K562 (cell line): ENCODE measurements around the gene TTC23L. TPM values are rescaled to one million over a fixed set of nuclear protein-coding genes. Genes with fewer than 3 reads are reported as not detected.

Experiments
- ASH1L ChIP-seq: fragments of 450-650 bp; IDR thresholded peaks from 2 replicates; pipeline ENCODE4 v1.6.1; 2018; ENCODE audit warnings: borderline replicate concordance, mild to moderate bottlenecking, low read depth; ENCODE audit not compliant: partially characterized antibody
- ATF6 ChIP-seq: sonication (generic); formaldehyde crosslinking; IDR thresholded peaks from 2 replicates; pipeline ENCODE4 v1.4.0; 2020; ENCODE audit warnings: mild to moderate bottlenecking, missing genetic modification reagents
- BDP1 ChIP-seq: IDR thresholded peaks from 3 replicates; pipeline ENCODE4 v1.6.1; 2011; ENCODE audit not compliant: insufficient read length, insufficient read depth
- BRF1 ChIP-seq: IDR thresholded peaks from 3 replicates; pipeline ENCODE4 v1.6.1; 2011; ENCODE audit warnings: borderline replicate concordance, mild to moderate bottlenecking; ENCODE audit not compliant: insufficient read length; ENCODE audit errors: extremely low read depth
- CBFA2T2 ChIP-seq: fragments of 450-650 bp; conservative IDR thresholded peaks from 2 replicates; pipeline ENCODE4 v1.6.1; 2017; ENCODE audit warnings: mild to moderate bottlenecking
- CBFB ChIP-seq: sonication (generic); formaldehyde crosslinking; IDR thresholded peaks from 2 replicates; pipeline ENCODE4 v1.4.0; 2020; ENCODE audit warnings: mild to moderate bottlenecking, missing genetic modification reagents
- CLOCK ChIP-seq: fragments of 250-450 bp; sonication (Bioruptor Pico); IDR thresholded peaks from 2 replicates; pipeline ENCODE4 v1.4.0; 2020; ENCODE audit warnings: mild to moderate bottlenecking, moderate library complexity, borderline replicate concordance
- HDAC6 ChIP-seq: IDR thresholded peaks from 2 replicates; pipeline ENCODE4 v1.6.1; 2012; ENCODE audit warnings: low read depth, mild to moderate bottlenecking, control low read depth, inconsistent platforms, low read length, moderate library complexity
- KDM5B ChIP-seq: fragments of 200-600 bp; sonication (generic); IDR thresholded peaks from 2 replicates; pipeline ENCODE4 v1.6.1; 2012; ENCODE audit warnings: low read depth, mild to moderate bottlenecking, moderate library complexity, low read length, control low read depth, inconsistent platforms; ENCODE audit not compliant: insufficient replicate concordance
- KLF1 ChIP-seq: fragments of 450-650 bp; IDR thresholded peaks from 2 replicates; pipeline ENCODE4 v1.6.1; 2016; ENCODE audit warnings: missing genetic modification characterization, missing compliant biosample characterization
- RAD21 ChIP-seq, 2 experiments: fragments of 250-450 bp in 1 of 2; fragments of 450-650 bp in 1 of 2; sonication (Bioruptor Pico) in 1 of 2; formaldehyde crosslinking in 1 of 2; IDR thresholded peaks in 1 of 2; conservative IDR thresholded peaks in 1 of 2; 2 replicates each; pipeline versions ENCODE4 v1.4.0 to v1.8.0; 2020 to 2022; ENCODE audit warnings: mild to moderate bottlenecking in 2 of 2, moderate library complexity in 1 of 2
- SAFB ChIP-seq: fragments of 200-400 bp; formaldehyde crosslinking; IDR thresholded peaks from 2 replicates; pipeline ENCODE4 v1.6.1; 2017; ENCODE audit warnings: low read depth, low read length, borderline replicate concordance
- SREBF2 ChIP-seq: sonication (generic); formaldehyde crosslinking; IDR thresholded peaks from 2 replicates; pipeline ENCODE4 v1.4.0; 2020; ENCODE audit warnings: mild to moderate bottlenecking, missing genetic modification reagents
- THRB ChIP-seq: fragments of 450-650 bp; formaldehyde crosslinking; conservative IDR thresholded peaks from 2 replicates; pipeline ENCODE4 v1.4.0; 2022; ENCODE audit warnings: mild to moderate bottlenecking, missing genetic modification characterization
- TRIM28 ChIP-seq: fragments of 450-650 bp; IDR thresholded peaks from 2 replicates; pipeline ENCODE4 v1.6.1; 2017
- ZNF592 ChIP-seq: fragments of 450-650 bp; IDR thresholded peaks from 2 replicates; pipeline ENCODE4 v1.6.1; 2017; ENCODE audit warnings: antibody characterized with exemption, mild to moderate bottlenecking
- polyA plus RNA-seq, 8 experiments: library from polyadenylated mRNA; depleted of rRNA in 4 of 8; stranded (reverse) in 5 of 8; unstranded in 3 of 8; fragments of >200 nt; fragmentation: Nextera tagmentation in 2 of 8; fragmentation: Illumina TruSeq in 1 of 8; extraction: Ambion mirVana in 2 of 8; extraction: Trizol in 1 of 8; gene quantifications; 2 replicates each; pipeline versions ENCODE4 v1.2.1 to v1.2.3, GENCODE V29; 2011 to 2014; ENCODE audit warnings: inconsistent platforms in 1 of 8, missing spikeins in 1 of 8
- total RNA-seq, 7 experiments: library from RNA; depleted of rRNA in 6 of 7; stranded (reverse); fragments of >200 nt in 6 of 7; fragmentation: Illumina TruSeq in 2 of 7; extraction: Trizol in 2 of 7; gene quantifications; 2 replicates each; pipeline versions ENCODE4 v1.2.1 to v1.2.3, GENCODE V29; 2011 to 2021; ENCODE audit warnings: low replicate concordance in 1 of 7

Gene TTC23L
- total and polyA plus RNA-seq, 9 of the 15 experiments (the other 6 are each of a cell fraction or from before 2014, with no cell fraction given) = 0.03 to 0.32 (median 0.14) TPM; not detected in 2

- TF ChIP-seq ZNF592 (no peak), SAFB (no peak), THRB (CRISPR knock-in tag) (no peak), ASH1L (no peak), BDP1 (no peak), TRIM28 (no peak), HDAC6 (no peak), KLF1 (tag) (no peak), CBFB (no peak), BRF1 (no peak), SREBF2 (CRISPR knock-in tag) (no peak), RAD21 (CRISPR knock-in tag; conservative IDR thresholded peaks at IDR 0.05 in 1 of 2, IDR thresholded peaks at IDR 0.05 in 1 of 2) (no peak), KDM5B (peak; percentile 3), CLOCK (CRISPR knock-in tag) (no peak), CBFA2T2 (no peak), ATF6 (CRISPR knock-in tag) (no peak; the same call in 1 of the 2 replicates)
Observed at GRCh38 chr5:34929134-34929719, 90.3 kb downstream of the TTC23L start, which contains the start of gene DNAJC21 (continued).
